Esophagus squamous epithelium (tissue), 5 donors: Measurements from ENCODE around the gene MTA3. TPM values are rescaled to one million over a fixed set of nuclear protein-coding genes. Genes with fewer than 3 reads are reported as not detected.

Experiments
- DNase-seq: peaks from one replicate; lab custom pipeline; 2025; lab: John Stamatoyannopoulos, UW
- H3K27ac ChIP-seq, 4 donors: fragments of 200-600 bp; sonication (generic); one replicate each; pipeline ENCODE4 v1.5.1; 2016 to 2019; ENCODE audit warnings: mild to moderate bottlenecking in 1 of 4
- H3K27me3 ChIP-seq, 4 donors: fragments of 200-600 bp; sonication (generic); 1 replicate in 3 of 4; 2 replicates in 1 of 4; pipeline versions ENCODE4 v1.5.1 to v1.6.0; 2017 to 2021; ENCODE audit warnings: antibody characterized with exemption in 1 of 4
- H3K36me3 ChIP-seq, 3 donors: fragments of 200-600 bp; sonication (generic); one replicate each; pipeline ENCODE4 v1.5.1; 2016 to 2019
- H3K4me1 ChIP-seq, 3 donors: fragments of 200-600 bp; sonication (generic); one replicate each; pipeline ENCODE4 v1.5.1; 2017 to 2019
- H3K4me3 ChIP-seq, 4 donors: fragments of 200-600 bp; sonication (generic); 1 replicate in 3 of 4; 2 replicates in 1 of 4; pipeline ENCODE4 v1.5.1; 2016 to 2019; ENCODE audit warnings: mild to moderate bottlenecking in 2 of 4, moderate library complexity in 1 of 4
- H3K9me3 ChIP-seq, 3 donors: fragments of 200-600 bp; sonication (generic); one replicate each; pipeline ENCODE4 v1.5.1; 2016 to 2019
- POLR2A ChIP-seq, 4 donors: fragments of 450-650 bp; IDR thresholded peaks; one replicate each; pipeline ENCODE4 v1.6.1; 2017; ENCODE audit warnings: antibody characterized with exemption in 4 of 4, mild to moderate bottlenecking in 4 of 4, moderate library complexity in 3 of 4
- WGBS, 2 donors: methylation state at CpG; one replicate each; pipeline ENCODE4 v1.1.5; 2018; 5-methylcytosine and 5-hydroxymethylcytosine counted together
- intact Hi-C: fragments of 100-400 bp; cut with DNase I; formaldehyde crosslinking; loops from one replicate; pipeline ENCODE4 v1.15.0; 2022
- total RNA-seq, 4 donors: library from RNA; depleted of rRNA; stranded (reverse); fragments of >200 nt; gene quantifications; one replicate each; pipeline ENCODE4 v1.1.0, GENCODE V29; 2016
- TF ChIP-seq, protein P1 (sequence below), 6 experiments: fragments of 450-650 bp in 4 of 6; fragments of 200-600 bp in 2 of 6; sonication (generic) in 2 of 6; IDR thresholded peaks; one replicate each; pipeline ENCODE4 v1.5.1; 2016 to 2019; ENCODE audit warnings: antibody characterized with exemption in 6 of 6, mild to moderate bottlenecking in 4 of 6, moderate library complexity in 4 of 6
- donor health status: DM: yes; HTN: yes; CAD: no.

MTA3 gene
- total RNA-seq, 4 donors from 2014 or later, result 26.5 to 37.2 (median 34.4) TPM

DNA sequence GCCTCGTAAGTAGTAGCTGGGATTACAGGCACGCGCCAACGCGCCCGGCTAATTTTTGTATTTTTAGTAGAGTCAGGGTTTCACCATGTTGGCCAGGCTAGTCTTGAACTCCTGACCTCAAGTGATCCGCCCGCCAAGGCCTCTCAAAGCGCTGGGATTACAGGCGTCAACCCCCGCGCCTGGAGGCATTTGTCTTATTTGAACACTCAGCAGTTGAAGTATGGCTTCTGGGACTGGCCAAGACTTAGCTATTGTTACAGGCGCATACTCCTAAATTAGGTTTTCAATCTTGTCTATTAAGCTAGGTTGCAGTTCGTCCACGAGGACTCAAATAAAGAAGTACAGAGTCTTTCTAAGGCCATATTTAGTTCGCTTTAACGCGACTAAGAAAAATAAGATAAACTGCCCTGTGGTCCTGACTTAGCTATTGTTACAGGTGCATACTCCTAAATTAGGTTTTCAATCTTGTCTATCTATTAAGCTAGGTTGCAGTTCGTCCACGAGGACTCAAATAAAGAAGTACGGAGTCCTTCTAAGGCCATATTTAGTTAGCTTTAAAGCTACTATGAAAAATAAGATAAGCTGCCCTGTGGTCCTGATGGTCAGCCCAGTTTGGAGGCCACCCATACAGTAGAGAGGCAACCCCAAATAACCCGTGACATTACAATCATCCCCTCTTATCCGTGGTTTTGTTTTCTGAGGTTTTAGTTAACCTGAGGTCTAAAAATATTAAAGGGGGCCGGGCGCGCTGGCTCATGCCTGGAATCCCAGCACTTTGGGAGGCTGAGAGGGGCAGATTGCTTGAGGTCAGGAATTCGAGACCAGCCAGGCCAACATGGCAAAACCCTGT is 20.8 kb upstream of the MTA3 start:
- H3K4me1 ChIP-seq, result peaks cover 0 to 15% (median 0%) of the 10 kb centered on the region in 3 donors
- no peaks in the 10 kb centered on the region for H3K36me3 ChIP-seq
- H3K4me3 ChIP-seq, result no peak overlapping the region
- intact Hi-C loops, result no loop called here
- TF ChIP-seq, protein P1, sequence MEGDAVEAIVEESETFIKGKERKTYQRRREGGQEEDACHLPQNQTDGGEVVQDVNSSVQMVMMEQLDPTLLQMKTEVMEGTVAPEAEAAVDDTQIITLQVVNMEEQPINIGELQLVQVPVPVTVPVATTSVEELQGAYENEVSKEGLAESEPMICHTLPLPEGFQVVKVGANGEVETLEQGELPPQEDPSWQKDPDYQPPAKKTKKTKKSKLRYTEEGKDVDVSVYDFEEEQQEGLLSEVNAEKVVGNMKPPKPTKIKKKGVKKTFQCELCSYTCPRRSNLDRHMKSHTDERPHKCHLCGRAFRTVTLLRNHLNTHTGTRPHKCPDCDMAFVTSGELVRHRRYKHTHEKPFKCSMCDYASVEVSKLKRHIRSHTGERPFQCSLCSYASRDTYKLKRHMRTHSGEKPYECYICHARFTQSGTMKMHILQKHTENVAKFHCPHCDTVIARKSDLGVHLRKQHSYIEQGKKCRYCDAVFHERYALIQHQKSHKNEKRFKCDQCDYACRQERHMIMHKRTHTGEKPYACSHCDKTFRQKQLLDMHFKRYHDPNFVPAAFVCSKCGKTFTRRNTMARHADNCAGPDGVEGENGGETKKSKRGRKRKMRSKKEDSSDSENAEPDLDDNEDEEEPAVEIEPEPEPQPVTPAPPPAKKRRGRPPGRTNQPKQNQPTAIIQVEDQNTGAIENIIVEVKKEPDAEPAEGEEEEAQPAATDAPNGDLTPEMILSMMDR (IDR thresholded peaks at IDR 0.05), result no peak
- TF ChIP-seq POLR2A (IDR thresholded peaks at IDR 0.05), result no peak
- H3K9me3 ChIP-seq, result no peaks in the 10 kb centered on the region
- no peaks in the 10 kb centered on the region for H3K27me3 ChIP-seq
- 88 to 90% methylated on average over 23 to 26 of the region's 27 CpGs for WGBS, 2 donors
- no peak overlapping the region for H3K27ac ChIP-seq
- no peak for DNase-seq

GRCh38 chr2:42550870-42551269 is 17.6 kb upstream of the MTA3 start:
- 94 to 95% methylated on average over 6 of the region's 6 CpGs for WGBS, 2 donors
- peaks cover 0 to 11% (median 0%) of the 10 kb centered on the region in 3 donors for H3K4me1 ChIP-seq
- H3K36me3 ChIP-seq, result no peaks in the 10 kb centered on the region
- no peak overlapping the region for H3K27ac ChIP-seq
- no peak for TF ChIP-seq POLR2A (IDR thresholded peaks at IDR 0.05)
- TF ChIP-seq, protein P1 (IDR thresholded peaks at IDR 0.05), result no peak
- intact Hi-C loops, result no loop called here
- no peaks in the 10 kb centered on the region for H3K9me3 ChIP-seq
- no peak for DNase-seq
- no peak overlapping the region for H3K4me3 ChIP-seq
- no peaks in the 10 kb centered on the region for H3K27me3 ChIP-seq

GRCh38 chr2:42554392-42554791 is 14.0 kb upstream of the MTA3 start:
- Histone ChIP-seq H3K4me3 (no peak overlapping the region), H3K27me3 (no peaks in the 10 kb centered on the region), H3K27ac (no peak overlapping the region), H3K9me3 (no peaks in the 10 kb centered on the region), H3K4me1 (no peaks in the 10 kb centered on the region), H3K36me3 (no peaks in the 10 kb centered on the region)
- intact Hi-C loops, result no loop called here
- DNase-seq, result no peak
- WGBS, 2 donors, result 46 to 53% methylated on average over 1 of the region's 1 CpG
- TF ChIP-seq, protein P1 (IDR thresholded peaks at IDR 0.05), result no peak
- TF ChIP-seq POLR2A (IDR thresholded peaks at IDR 0.05), result no peak

- Histone ChIP-seq H3K9me3 (no peaks in the 10 kb centered on the region), H3K27me3 (no peaks in the 10 kb centered on the region), H3K4me1 (peaks cover 0 to 8% (median 0%) of the 10 kb centered on the region in 3 donors), H3K36me3 (no peaks in the 10 kb centered on the region), H3K4me3 (no peak overlapping the region), H3K27ac (no peak overlapping the region)
- no peak for TF ChIP-seq POLR2A (IDR thresholded peaks at IDR 0.05)
- TF ChIP-seq, protein P1 (IDR thresholded peaks at IDR 0.05), result no peak
- DNase-seq, result no peak
- 73 to 92% methylated on average over 2 to 4 of the region's 6 CpGs for WGBS, 2 donors
- intact Hi-C loops, result no loop called here
Measured at GRCh38 chr2:42556315-42556890, 12.0 kb upstream of the MTA3 start.

- Histone ChIP-seq H3K4me1 (peaks cover 0 to 17% (median 0%) of the 10 kb centered on the region in 3 donors), H3K27ac (no peak overlapping the region), H3K9me3 (no peaks in the 10 kb centered on the region), H3K36me3 (no peaks in the 10 kb centered on the region), H3K4me3 (no peak overlapping the region), H3K27me3 (no peaks in the 10 kb centered on the region)
- 50 to 51% methylated on average over 5 of the region's 5 CpGs for WGBS, 2 donors
- intact Hi-C loops, result no loop called here
- TF ChIP-seq, protein P1 (IDR thresholded peaks at IDR 0.05), result no peak
- no peak for TF ChIP-seq POLR2A (IDR thresholded peaks at IDR 0.05)
- no peak for DNase-seq
Measured at GRCh38 chr2:42557306-42557705, 11.1 kb upstream of the MTA3 start.
